Caco-2 (cell line): ENCODE results near the gene MELTF. TPM values are rescaled to one million over a fixed set of nuclear protein-coding genes. Genes with fewer than 3 reads are reported as not detected.

ENCODE experiments used
- BruUV-seq: library from RNA; stranded (reverse); fragments of 400-500 nt; replicated peaks from 2 replicates; lab custom pipeline; 2021; lab: Mats Ljungman, UMichigan
- CTCF ChIA-PET: fragments of 300-600 bp; sonication (Branson Sonifier 250); formaldehyde crosslinking; loops from one replicate; lab custom pipeline; 2022; ENCODE audit warnings: antibody characterized with exemption; lab: Charles Lee
- POLR2A ChIA-PET: fragments of 300-600 bp; sonication (Branson Sonifier 250); formaldehyde crosslinking; loops from one replicate; lab custom pipeline; 2022; ENCODE audit warnings: antibody characterized with exemption; lab: Charles Lee
- DNase-seq, 2 experiments: peaks; one replicate each; pipeline versions ENCODE4 v3.0.0 to v3.0.0-alpha.2; 2020 to 2022
- H3K27me3 ChIP-seq: replicated peaks from 2 replicates; pipeline ENCODE4 v1.6.0; 2011; ENCODE audit warnings: low read length; ENCODE audit not compliant: control insufficient read depth, insufficient read depth
- H3K36me3 ChIP-seq: 2 replicates; pipeline ENCODE4 v1.5.1; 2011; ENCODE audit warnings: low read length; ENCODE audit not compliant: control insufficient read depth, insufficient read depth
- H3K4me1 ChIP-seq: fragments of 250-450 bp; sonication (Bioruptor Pico); 2 replicates; pipeline ENCODE4 v1.5.1; 2020; ENCODE audit warnings: mild to moderate bottlenecking
- H3K4me3 ChIP-seq: 2 replicates; pipeline ENCODE4 v1.5.1; 2011; ENCODE audit warnings: low read depth, mild to moderate bottlenecking, control low read depth, low read length
- H3K9me3 ChIP-seq: fragments of 250-450 bp; sonication (Bioruptor Pico); 2 replicates; pipeline ENCODE4 v1.5.1; 2020; ENCODE audit warnings: mild to moderate bottlenecking, moderate library complexity
- H3K27ac Mint-ChIP-seq: one replicate; pipeline ENCODE4 v1.8.0; 2022; ENCODE audit warnings: mixed read lengths; ENCODE audit not compliant: unreplicated experiment
- H3K27me3 Mint-ChIP-seq: one replicate; pipeline ENCODE4 v1.8.0; 2022; ENCODE audit warnings: mixed read lengths; ENCODE audit not compliant: insufficient read depth, unreplicated experiment
- H3K36me3 Mint-ChIP-seq: one replicate; pipeline ENCODE4 v1.8.0; 2022; ENCODE audit warnings: mild to moderate bottlenecking, mixed read lengths; ENCODE audit not compliant: insufficient read depth, unreplicated experiment
- H3K4me1 Mint-ChIP-seq: one replicate; pipeline ENCODE4 v1.8.0; 2022; ENCODE audit warnings: low read depth, mixed read lengths; ENCODE audit not compliant: unreplicated experiment
- H3K4me3 Mint-ChIP-seq: one replicate; pipeline ENCODE4 v1.8.0; 2022; ENCODE audit warnings: mild to moderate bottlenecking, moderate library complexity, mixed read lengths; ENCODE audit not compliant: unreplicated experiment
- H3K9me3 Mint-ChIP-seq: one replicate; pipeline ENCODE4 v1.8.0; 2022; ENCODE audit warnings: mixed read lengths; ENCODE audit not compliant: unreplicated experiment
- CTCF ChIP-seq, 2 experiments: fragments of 200-600 bp in 1 of 2; IDR thresholded peaks; 1 replicate in 1 of 2; 2 replicates in 1 of 2; pipeline versions ENCODE4 v1.5.1 to v1.8.0; 2011 to 2022; ENCODE audit warnings: antibody characterized with exemption in 1 of 2, control low read depth in 1 of 2, inconsistent platforms in 1 of 2, low read depth in 1 of 2, low read length in 1 of 2, mild to moderate bottlenecking in 1 of 2, moderate library complexity in 1 of 2; ENCODE audit not compliant: insufficient read depth in 1 of 2, severe bottlenecking in 1 of 2, unreplicated experiment in 1 of 2
- intact Hi-C: fragments of 100-400 bp; cut with micrococcal nuclease; formaldehyde crosslinking; loops from one replicate; pipeline ENCODE4 v1.10.0; 2022; ENCODE audit not compliant: unreplicated experiment
- total RNA-seq: library from RNA; stranded (reverse); gene quantifications from 2 replicates; pipeline ENCODE4 v1.2.3, GENCODE V29; 2022

MELTF gene
- total RNA-seq, 1 experiment from 2014 or later, result 29.3 TPM

DNA sequence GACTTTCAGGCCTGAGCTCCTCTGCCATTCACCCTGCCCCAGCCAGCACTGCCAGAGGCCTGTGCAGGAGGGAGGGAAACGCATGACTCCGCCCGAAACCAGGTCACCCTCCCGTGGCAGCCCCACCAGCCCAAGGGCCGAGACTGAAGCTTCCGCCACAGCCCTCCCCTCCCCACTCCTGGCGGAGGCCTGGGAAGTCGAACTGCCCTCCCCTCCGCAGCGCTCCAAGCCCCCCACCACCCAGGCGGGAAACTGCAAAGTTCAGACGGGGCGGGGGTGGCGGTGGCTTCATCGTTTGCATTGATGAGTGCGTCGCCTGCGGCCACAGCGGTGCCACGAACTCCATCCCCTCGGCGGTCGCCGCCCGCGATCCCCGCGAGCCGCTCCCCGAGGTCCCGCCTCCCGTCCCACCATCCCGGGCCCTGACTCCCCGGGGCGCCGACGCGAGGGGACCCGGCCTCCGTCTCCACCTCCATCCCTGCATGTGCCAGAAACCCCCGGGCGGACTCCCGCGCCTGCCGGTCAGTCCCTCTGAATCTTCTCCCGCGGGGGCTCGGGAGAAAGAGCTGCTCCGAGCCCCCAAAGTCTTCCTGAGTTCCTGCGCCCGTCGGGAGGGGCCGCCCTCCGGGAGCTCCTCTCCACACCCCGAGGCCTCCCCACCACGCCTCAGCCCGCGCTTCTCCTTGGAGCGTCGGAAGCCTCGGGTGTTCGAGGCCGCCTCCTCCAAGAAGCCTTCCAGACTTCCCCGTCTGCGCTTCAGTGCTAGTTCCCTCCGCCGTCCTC is 698 bp downstream of the MELTF start:
- peak; percentile 37 to 44 for DNase-seq
- no peak for TF ChIP-seq CTCF (IDR thresholded peaks at IDR 0.05; ENCODE audit: insufficient read depth in 1 of 2, low read depth in 1 of 2, low read length in 1 of 2, severe bottlenecking in 1 of 2, unreplicated experiment in 1 of 2)
- peaks cover 23% of the 10 kb centered on the region for H3K4me1 ChIP-seq
- Mint-ChIP-seq H3K4me3 (peak overlapping the region; percentile 81), H3K9me3 (no peaks in the 10 kb centered on the region), H3K27ac (no peak overlapping the region), H3K4me1 (peaks cover 13% of the 10 kb centered on the region), H3K36me3 (peaks cover 54% of the 10 kb centered on the region), H3K27me3 (no peaks in the 10 kb centered on the region)
- H3K36me3 ChIP-seq, result no peaks in the 10 kb centered on the region
- no peaks in the 10 kb centered on the region for H3K9me3 ChIP-seq
- CTCF ChIA-PET, result interaction anchor here (0.6 to 2.1 kb wide), 13 partner anchors 16 to 492 kb away, joined by 3 to 14 read pairs (median 4); no protein-coding TSS in a partner anchor
- no peaks in the 10 kb centered on the region for H3K27me3 ChIP-seq
- intact Hi-C loops, result loop anchor here (1.0 kb wide), 2 partner anchors 26 to 51 kb away; no protein-coding TSS in a partner anchor
- POLR2A ChIA-PET, result interaction anchor here (0.7 kb wide), 1 partner anchor 25 kb away, joined by 6 read pairs; no protein-coding TSS in a partner anchor
- H3K4me3 ChIP-seq, result peak overlapping the region; percentile 87
- BruUV-seq, result no TSS peak

DNA sequence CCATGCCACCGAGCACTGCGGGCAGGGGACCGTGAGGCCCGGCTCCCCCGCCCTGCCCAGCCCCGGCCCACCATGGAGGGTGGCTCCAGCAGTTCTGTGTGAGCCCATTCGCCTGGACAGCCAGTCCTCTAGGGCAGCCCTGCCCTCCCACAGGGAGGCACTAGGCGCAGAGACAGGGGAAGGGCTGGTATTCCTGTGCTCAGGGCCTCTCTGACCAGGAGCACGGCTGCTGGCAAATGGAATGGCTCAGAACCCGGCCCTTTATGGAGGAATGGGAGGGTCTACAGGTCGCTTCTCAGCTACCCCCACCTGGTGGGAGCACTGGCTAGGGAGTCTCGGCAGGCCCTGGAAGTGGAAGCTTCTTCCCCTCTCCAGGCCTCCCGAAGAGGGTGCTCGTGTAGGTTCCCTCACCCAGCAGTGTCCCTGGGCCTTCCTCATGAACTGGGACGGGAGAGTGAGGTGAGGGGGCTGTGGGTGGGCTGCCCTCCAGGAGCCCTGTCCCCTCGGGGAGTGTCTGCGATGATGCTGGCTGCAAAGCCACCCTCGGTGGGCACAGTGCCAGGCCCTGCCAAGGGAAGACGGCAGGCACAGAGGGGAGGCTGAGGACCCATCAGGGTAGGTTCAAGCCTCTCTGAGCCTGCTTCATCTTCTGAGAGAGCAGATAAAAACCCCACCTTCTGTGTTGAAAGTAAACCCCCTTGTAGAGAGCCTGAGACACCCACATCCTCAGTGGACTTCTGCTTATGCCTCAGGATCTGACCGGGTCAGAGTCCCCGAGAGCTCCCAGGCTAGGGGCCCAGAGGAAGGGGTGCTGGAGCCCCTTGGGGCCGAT is 1.5 kb downstream of the MELTF start:
- Mint-ChIP-seq H3K4me3 (peak overlapping the region; percentile 81), H3K36me3 (peaks cover 51% of the 10 kb centered on the region), H3K27me3 (no peaks in the 10 kb centered on the region), H3K9me3 (no peaks in the 10 kb centered on the region), H3K4me1 (peaks cover 13% of the 10 kb centered on the region), H3K27ac (no peak overlapping the region)
- H3K36me3 ChIP-seq, result no peaks in the 10 kb centered on the region
- H3K9me3 ChIP-seq, result no peaks in the 10 kb centered on the region
- no peaks in the 10 kb centered on the region for H3K27me3 ChIP-seq
- peak overlapping the region; percentile 87 for H3K4me3 ChIP-seq
- intact Hi-C loops, result no loop called here
- ChIA-PET CTCF (interaction anchor here (1.5 to 2.1 kb wide), 2 partner anchors 25 to 39 kb away, joined by 3 to 14 read pairs; no protein-coding TSS in a partner anchor), POLR2A (no interaction called here)
- peaks cover 23% of the 10 kb centered on the region for H3K4me1 ChIP-seq
- TF ChIP-seq CTCF (IDR thresholded peaks at IDR 0.05; ENCODE audit: insufficient read depth in 1 of 2, low read depth in 1 of 2, low read length in 1 of 2, severe bottlenecking in 1 of 2, unreplicated experiment in 1 of 2), result no peak
- peak in 1 of 2 experiments; percentile 32 for DNase-seq
- no TSS peak for BruUV-seq
